ENCODE measurements around the gene RANBP9.

Gene RANBP9

GRCh38 chr6:13604546-13605416 is 106.9 kb downstream of the RANBP9 start:
- ATAC-seq (replicated peaks), result no peak
- Mint-ChIP-seq H3K27me3 (no peaks in the 10 kb centered on the region), H3K36me3 (peaks cover 28 to 41% of the 10 kb centered on the region in 2 donors), H3K4me3 (no peak overlapping the region), H3K27ac (no peak overlapping the region), H3K4me1 (no peaks in the 10 kb centered on the region), H3K9me3 (no peaks in the 10 kb centered on the region)
- no peak for DNase-seq

- ATAC-seq (replicated peaks) (no peak), DNase-seq (no peak)
- Mint-ChIP-seq H3K27ac (no peak overlapping the region), H3K9me3 (no peaks in the 10 kb centered on the region), H3K36me3 (peaks cover 28 to 45% of the 10 kb centered on the region in 2 donors), H3K4me1 (no peaks in the 10 kb centered on the region), H3K4me3 (no peak overlapping the region), H3K27me3 (no peaks in the 10 kb centered on the region)
These were observed 107.5 kb downstream of the RANBP9 start for GRCh38 chr6:13604135-13604534.

- DNase-seq, result no peak
- H3K27me3 Mint-ChIP-seq, result no peaks in the 10 kb centered on the region
- ATAC-seq (replicated peaks), result no peak
- peaks cover 33 to 52% of the 10 kb centered on the region in 2 donors for H3K36me3 Mint-ChIP-seq
- H3K27ac Mint-ChIP-seq, result no peak overlapping the region
- H3K4me1 Mint-ChIP-seq, result no peaks in the 10 kb centered on the region
- no peaks in the 10 kb centered on the region for H3K9me3 Mint-ChIP-seq
- H3K4me3 Mint-ChIP-seq, result no peak overlapping the region
These were observed 111.6 kb downstream of the RANBP9 start for GRCh38 chr6:13600036-13600435.

- Mint-ChIP-seq H3K27me3 (no peaks in the 10 kb centered on the region), H3K27ac (no peak overlapping the region), H3K4me1 (no peaks in the 10 kb centered on the region), H3K4me3 (no peak overlapping the region), H3K36me3 (peaks cover 31 to 44% of the 10 kb centered on the region in 2 donors), H3K9me3 (no peaks in the 10 kb centered on the region)
- no peak for DNase-seq
- ATAC-seq (replicated peaks), result no peak
These were observed 114.6 kb downstream of the RANBP9 start for GRCh38 chr6:13597073-13597472.

GRCh38 chr6:13593720-13594119 is 117.9 kb downstream of the RANBP9 start:
- DNase-seq (no peak), ATAC-seq (replicated peaks) (no peak)
- Mint-ChIP-seq H3K27me3 (no peaks in the 10 kb centered on the region), H3K36me3 (peaks cover 32% of the 10 kb centered on the region in 2 donors), H3K4me3 (no peak overlapping the region), H3K4me1 (no peaks in the 10 kb centered on the region), H3K9me3 (no peaks in the 10 kb centered on the region), H3K27ac (no peak overlapping the region)

- Mint-ChIP-seq H3K27ac (no peak overlapping the region), H3K36me3 (peaks cover 27 to 28% of the 10 kb centered on the region in 2 donors), H3K27me3 (no peaks in the 10 kb centered on the region), H3K4me1 (no peaks in the 10 kb centered on the region), H3K9me3 (no peaks in the 10 kb centered on the region), H3K4me3 (no peak overlapping the region)
- DNase-seq (no peak), ATAC-seq (replicated peaks) (no peak)
These were observed 118.5 kb downstream of the RANBP9 start for GRCh38 chr6:13593103-13593502.

GRCh38 chr6:13591205-13591921 is 120.3 kb downstream of the RANBP9 start:
- H3K27ac Mint-ChIP-seq, result no peak overlapping the region
- DNase-seq, result no peak
- H3K4me3 Mint-ChIP-seq, result no peak overlapping the region
- H3K9me3 Mint-ChIP-seq, result no peaks in the 10 kb centered on the region
- ATAC-seq (replicated peaks), result no peak
- peaks cover 23 to 32% of the 10 kb centered on the region in 2 donors for H3K36me3 Mint-ChIP-seq
- H3K4me1 Mint-ChIP-seq, result no peaks in the 10 kb centered on the region
- H3K27me3 Mint-ChIP-seq, result no peaks in the 10 kb centered on the region

GRCh38 chr6:13590574-13591153 is 121.0 kb downstream of the RANBP9 start:
- peaks cover 20 to 32% of the 10 kb centered on the region in 2 donors for H3K36me3 Mint-ChIP-seq
- H3K4me1 Mint-ChIP-seq, result no peaks in the 10 kb centered on the region
- ATAC-seq (replicated peaks) (no peak), DNase-seq (no peak)
- no peak overlapping the region for H3K27ac Mint-ChIP-seq
- H3K4me3 Mint-ChIP-seq, result no peak overlapping the region
- no peaks in the 10 kb centered on the region for H3K27me3 Mint-ChIP-seq
- H3K9me3 Mint-ChIP-seq, result no peaks in the 10 kb centered on the region

GRCh38 chr6:13589801-13590200 is 121.8 kb downstream of the RANBP9 start:
- H3K27ac Mint-ChIP-seq, result no peak overlapping the region
- no peaks in the 10 kb centered on the region for H3K9me3 Mint-ChIP-seq
- DNase-seq (no peak), ATAC-seq (replicated peaks) (no peak)
- no peaks in the 10 kb centered on the region for H3K4me1 Mint-ChIP-seq
- no peak overlapping the region for H3K4me3 Mint-ChIP-seq
- H3K36me3 Mint-ChIP-seq, result peaks cover 24 to 35% of the 10 kb centered on the region in 2 donors
- H3K27me3 Mint-ChIP-seq, result no peaks in the 10 kb centered on the region

GRCh38 chr6:13586603-13587542 is 124.8 kb downstream of the RANBP9 start:
- Mint-ChIP-seq H3K9me3 (no peaks in the 10 kb centered on the region), H3K27ac (no peak overlapping the region)

GRCh38 chr6:13581700-13582229 is 129.9 kb downstream of the RANBP9 start:
- no peaks in the 10 kb centered on the region for H3K9me3 Mint-ChIP-seq
- no peaks in the 10 kb centered on the region for H3K4me1 Mint-ChIP-seq
- H3K36me3 Mint-ChIP-seq, result peaks cover 29 to 33% of the 10 kb centered on the region in 2 donors
- no peak for ATAC-seq (replicated peaks)
- no peak overlapping the region for H3K27ac Mint-ChIP-seq
- DNase-seq, result no peak
- H3K4me3 Mint-ChIP-seq, result no peak overlapping the region
- H3K27me3 Mint-ChIP-seq, result no peaks in the 10 kb centered on the region

More at GRCh38 chr6:13586603-13587542, 124.8 kb downstream of the RANBP9 start:
- DNase-seq, result no peak
- ATAC-seq (replicated peaks), result no peak
- Mint-ChIP-seq H3K4me1 (no peaks in the 10 kb centered on the region), H3K36me3 (peaks cover 32 to 38% of the 10 kb centered on the region in 2 donors), H3K4me3 (no peak overlapping the region), H3K27me3 (no peaks in the 10 kb centered on the region)

- H3K4me3 Mint-ChIP-seq, result no peak overlapping the region
- H3K27ac Mint-ChIP-seq, result no peak overlapping the region
- peaks cover 22 to 29% of the 10 kb centered on the region in 2 donors for H3K36me3 Mint-ChIP-seq
- no peak for DNase-seq
- peaks cover 9 to 14% of the 10 kb centered on the region in 2 donors for H3K4me1 Mint-ChIP-seq
- no peak for ATAC-seq (replicated peaks)
- no peaks in the 10 kb centered on the region for H3K27me3 Mint-ChIP-seq
- no peaks in the 10 kb centered on the region for H3K9me3 Mint-ChIP-seq
These were observed 131.7 kb downstream of the RANBP9 start for GRCh38 chr6:13579911-13580310.

GRCh38 chr6:13577926-13578325 is 133.7 kb downstream of the RANBP9 start:
- H3K9me3 Mint-ChIP-seq, result no peaks in the 10 kb centered on the region
- H3K4me1 Mint-ChIP-seq, result peaks cover 10 to 19% of the 10 kb centered on the region in 2 donors
- ATAC-seq (replicated peaks) (no peak), DNase-seq (no peak)
- no peak overlapping the region for H3K27ac Mint-ChIP-seq
- no peaks in the 10 kb centered on the region for H3K27me3 Mint-ChIP-seq
- peaks cover 13 to 26% of the 10 kb centered on the region in 2 donors for H3K36me3 Mint-ChIP-seq
- no peak overlapping the region for H3K4me3 Mint-ChIP-seq
